H1 (cell line): ENCODE results near the gene TCF7. TPM values are rescaled to one million over a fixed set of nuclear protein-coding genes. Genes with fewer than 3 reads are reported as not detected.

Experiments
- CTCF ChIA-PET: fragments of 300-600 bp; sonication (Branson Sonifier 250); formaldehyde crosslinking; loops from one replicate; lab custom pipeline; 2021; ENCODE audit not compliant: partially characterized antibody; lab: Charles Lee
- POLR2A ChIA-PET: fragments of 300-600 bp; sonication (Branson Sonifier 250); formaldehyde crosslinking; loops from one replicate; lab custom pipeline; 2021; ENCODE audit warnings: inconsistent platforms; ENCODE audit not compliant: partially characterized antibody; lab: Charles Lee
- DNase-seq, 2 experiments: peaks; one replicate each; pipeline versions ENCODE4 v3.0.0 to v3.0.0-alpha.2; 2010 to 2022; ENCODE audit warnings: low spot score in 2 of 2, low read depth in 1 of 2, mixed read lengths in 1 of 2
- FAIRE-seq: peaks from 2 replicates; lab custom pipeline; 2011; peaks lifted over from hg19 to GRCh38; lab: Jason Lieb, UNC
- H2AFZ ChIP-seq: 2 replicates; pipeline ENCODE4 v1.8.1; 2012; ENCODE audit warnings: low read length, inconsistent platforms
- H2AK5ac ChIP-seq: 2 replicates; pipeline ENCODE4 v1.6.1; 2013; ENCODE audit warnings: low read depth, low read length
- H2BK120ac ChIP-seq: replicated peaks from 2 replicates; pipeline ENCODE3; 2013; ENCODE audit warnings: low read depth, low read length, inconsistent platforms
- H2BK12ac ChIP-seq: 2 replicates; pipeline ENCODE4 v1.6.1; 2013; ENCODE audit warnings: low read depth, low read length
- H2BK15ac ChIP-seq: 2 replicates; pipeline ENCODE4 v1.6.1; 2013; ENCODE audit warnings: low read length
- H2BK20ac ChIP-seq: 2 replicates; pipeline ENCODE4 v1.6.1; 2013; ENCODE audit warnings: low read length
- H2BK5ac ChIP-seq: 2 replicates; pipeline ENCODE4 v1.6.1; 2013; ENCODE audit warnings: low read depth, low read length
- H3K14ac ChIP-seq: 2 replicates; pipeline ENCODE4 v1.6.1; 2013; ENCODE audit warnings: inconsistent platforms; ENCODE audit not compliant: insufficient read length
- H3K18ac ChIP-seq: 2 replicates; pipeline ENCODE4 v1.6.1; 2013; ENCODE audit warnings: low read length; ENCODE audit errors: extremely low read depth
- H3K23ac ChIP-seq: 2 replicates; pipeline ENCODE4 v1.6.1; 2013; ENCODE audit warnings: inconsistent platforms; ENCODE audit not compliant: insufficient read length
- H3K23me2 ChIP-seq: 2 replicates; pipeline ENCODE4 v1.6.1; 2013; ENCODE audit warnings: low read depth, low read length
- H3K27ac ChIP-seq: 2 replicates; pipeline ENCODE4 v1.6.1; 2011; ENCODE audit warnings: low read depth, low read length, inconsistent platforms
- H3K27me3 ChIP-seq, 4 experiments: replicated peaks in 1 of 4; 1 replicate in 1 of 4; 2 replicates in 3 of 4; pipeline versions ENCODE4 v1.6.1 to v1.8.1; 2011 to 2013; ENCODE audit warnings: low read length in 3 of 4, mild to moderate bottlenecking in 3 of 4, inconsistent platforms in 2 of 4, mixed read lengths in 2 of 4, moderate library complexity in 1 of 4; ENCODE audit not compliant: control insufficient read depth in 3 of 4, insufficient read depth in 3 of 4; ENCODE audit errors: extremely low read depth in 1 of 4
- H3K36me3 ChIP-seq, 4 experiments: 2 replicates each; pipeline versions ENCODE4 v1.6.1 to v1.8.1; 2011 to 2013; ENCODE audit warnings: mild to moderate bottlenecking in 4 of 4, low read length in 3 of 4, moderate library complexity in 2 of 4, control low read depth in 1 of 4, inconsistent platforms in 1 of 4; ENCODE audit not compliant: insufficient read depth in 4 of 4, control insufficient read depth in 2 of 4
- H3K4ac ChIP-seq: replicated peaks from 2 replicates; pipeline ENCODE3; 2013; ENCODE audit warnings: low read length, low read depth, mixed read lengths, inconsistent platforms; ENCODE audit not compliant: insufficient read length
- H3K4me1 ChIP-seq, 4 experiments: replicated peaks in 1 of 4; 1 replicate in 1 of 4; 2 replicates in 3 of 4; pipeline versions ENCODE4 v1.6.1 to v1.8.1; 2011 to 2013; ENCODE audit warnings: low read length in 3 of 4, inconsistent platforms in 2 of 4, mixed read lengths in 1 of 4; ENCODE audit not compliant: insufficient read depth in 4 of 4, control insufficient read depth in 3 of 4
- H3K4me2 ChIP-seq, 2 experiments: 2 replicates each; pipeline versions ENCODE4 v1.6.1 to v1.8.1; 2011 to 2013; ENCODE audit warnings: low read depth in 2 of 2, low read length in 2 of 2, control low read depth in 1 of 2, inconsistent platforms in 1 of 2, mild to moderate bottlenecking in 1 of 2; ENCODE audit not compliant: insufficient read depth in 1 of 2
- H3K4me3 ChIP-seq, 4 experiments: fragments of 200-600, 300-600 bp in 1 of 4; sonication (generic), shearing (Covaris generic), sonication (Bioruptor Twin) in 1 of 4; 2 replicates each; pipeline versions ENCODE4 v1.5.1 to v1.8.1; 2011 to 2016; ENCODE audit warnings: low read length in 4 of 4, low read depth in 3 of 4, control low read depth in 2 of 4, inconsistent platforms in 2 of 4, mild to moderate bottlenecking in 2 of 4, mixed read lengths in 1 of 4, moderate library complexity in 1 of 4; ENCODE audit not compliant: insufficient read depth in 2 of 4; ENCODE audit errors: extremely low read depth in 1 of 4
- H3K56ac ChIP-seq: replicated peaks from 2 replicates; pipeline ENCODE3; 2013; ENCODE audit warnings: low read depth, mild to moderate bottlenecking, mixed read lengths, low read length, inconsistent platforms; ENCODE audit not compliant: insufficient read length
- H3K79me1 ChIP-seq: 2 replicates; pipeline ENCODE4 v1.6.1; 2013; ENCODE audit warnings: low read depth, low read length, control low read depth
- H3K79me2 ChIP-seq, 2 experiments: 2 replicates each; pipeline versions ENCODE4 v1.6.1 to v1.8.1; 2012 to 2013; ENCODE audit warnings: low read length in 2 of 2, mild to moderate bottlenecking in 2 of 2, inconsistent platforms in 1 of 2; ENCODE audit not compliant: insufficient read depth in 2 of 2, control insufficient read depth in 1 of 2
- H3K9ac ChIP-seq, 4 experiments: replicated peaks in 1 of 4; 1 replicate in 1 of 4; 2 replicates in 3 of 4; pipeline versions ENCODE4 v1.6.1 to v1.8.1; 2011 to 2013; ENCODE audit warnings: low read depth in 3 of 4, low read length in 3 of 4, control low read depth in 2 of 4, mild to moderate bottlenecking in 2 of 4, moderate library complexity in 2 of 4, inconsistent platforms in 1 of 4; ENCODE audit errors: extremely low read depth in 1 of 4
- H3K9me3 ChIP-seq, 2 experiments: 2 replicates each; pipeline versions ENCODE4 v1.6.1 to v1.8.1; 2012 to 2013; ENCODE audit warnings: mild to moderate bottlenecking in 2 of 2, moderate library complexity in 2 of 2, control low read depth in 1 of 2, inconsistent platforms in 1 of 2, low read depth in 1 of 2, low read length in 1 of 2, mixed read lengths in 1 of 2; ENCODE audit not compliant: insufficient read depth in 2 of 2
- H4K20me1 ChIP-seq, 2 experiments: replicated peaks in 1 of 2; 2 replicates each; pipeline versions ENCODE3 to v1.8.1; 2011 to 2013; ENCODE audit warnings: inconsistent platforms in 2 of 2, low read length in 2 of 2, mild to moderate bottlenecking in 1 of 2; ENCODE audit not compliant: insufficient read depth in 2 of 2, control insufficient read depth in 1 of 2
- H4K5ac ChIP-seq: 2 replicates; pipeline ENCODE4 v1.6.1; 2013; ENCODE audit warnings: low read length, low read depth, mixed read lengths, inconsistent platforms; ENCODE audit not compliant: insufficient read length
- H4K8ac ChIP-seq: 2 replicates; pipeline ENCODE4 v1.8.0; 2013; ENCODE audit warnings: mild to moderate bottlenecking, moderate library complexity, low read length, inconsistent platforms; ENCODE audit not compliant: insufficient read depth; ENCODE audit errors: extremely low read depth
- H4K91ac ChIP-seq: replicated peaks from 2 replicates; pipeline ENCODE3; 2013; ENCODE audit warnings: low read length, mixed read lengths, inconsistent platforms; ENCODE audit not compliant: insufficient read length
- CBX8 ChIP-seq: fragments of 300-800, 300-1000 bp; sonication (generic); IDR thresholded peaks from 2 replicates; pipeline ENCODE4 v1.7.1; 2016; ENCODE audit warnings: low read depth, low read length, borderline replicate concordance
- HDAC2 ChIP-seq, 2 experiments: fragments of 300-600 bp in 1 of 2; sonication (generic) in 1 of 2; IDR thresholded peaks; 2 replicates each; pipeline ENCODE4 v1.6.1; 2011 to 2012; ENCODE audit warnings: low read depth in 2 of 2, low read length in 2 of 2, mild to moderate bottlenecking in 2 of 2, moderate library complexity in 2 of 2, borderline replicate concordance in 1 of 2, inconsistent platforms in 1 of 2
- RNF2 ChIP-seq: fragments of 200-900, 300-1000 bp; sonication (generic); IDR thresholded peaks from 2 replicates; pipeline ENCODE4 v1.7.1; 2016; ENCODE audit warnings: borderline replicate concordance, low read depth, mild to moderate bottlenecking, antibody characterized with exemption, low read length; ENCODE audit not compliant: poor library complexity, severe bottlenecking; ENCODE audit errors: missing control alignments
- SP1 ChIP-seq: IDR thresholded peaks from 2 replicates; pipeline ENCODE4 v1.6.1; 2011; ENCODE audit warnings: low read depth, low read length
- YY1 ChIP-seq: IDR thresholded peaks from 2 replicates; pipeline ENCODE4 v1.6.1; 2011; ENCODE audit warnings: low read depth, mild to moderate bottlenecking, low read length
- WGBS, 2 experiments: shearing (Covaris generic) in 1 of 2; methylation state at CpG; one replicate each; pipeline versions ENCODE4 v1.1.6 to v1.1.7; 2013 to 2015; ENCODE audit warnings: low lambda C conversion rate in 2 of 2, mixed read lengths in 2 of 2, inconsistent platforms in 1 of 2, low coverage in 1 of 2, missing lambda C conversion rate in 1 of 2; ENCODE audit not compliant: insufficient replicate concordance in 2 of 2, insufficient coverage in 1 of 2, insufficient read length in 1 of 2; ENCODE audit errors: extremely low coverage in 1 of 2, missing lambda C conversion rate in 1 of 2; 5-methylcytosine and 5-hydroxymethylcytosine counted together
- polyA plus RNA-seq, 7 experiments: library from polyadenylated mRNA; depleted of rRNA in 3 of 7; stranded (reverse) in 5 of 7; unstranded in 2 of 7; fragments of >200 nt in 5 of 7; fragments of 200-250 nt in 2 of 7; gene quantifications; 1 replicate in 5 of 7; 2 replicates in 1 of 7; 4 replicates in 1 of 7; pipeline versions ENCODE4 v1.2.1 to v1.2.3, GENCODE V29; 2011 to 2013; ENCODE audit warnings: missing spikeins in 2 of 7, mixed read lengths in 2 of 7
- total RNA-seq: library from RNA; stranded (reverse); fragmentation: NEBNext Ultra II Directional; extraction: Animal tissue kit (Norgen Biotek cat#: 25700); gene quantifications from 2 replicates; pipeline ENCODE4 v1.2.1, GENCODE V29; 2021

Gene TCF7
- total and polyA plus RNA-seq, 2 of the 8 experiments (the other 6 are each of a cell fraction or from before 2014, with no cell fraction given), result 4.7 to 8.5 TPM

- H2BK20ac ChIP-seq, result no peak overlapping the region
- no peak overlapping the region for H4K91ac ChIP-seq
- H3K27me3 ChIP-seq, result peaks cover 0 to 2% (median 0%) of the 10 kb centered on the region in 4 experiments; a peak in 1 of 7 replicates
- no peak overlapping the region for H2BK120ac ChIP-seq
- no peak overlapping the region for H3K4me2 ChIP-seq
- H4K8ac ChIP-seq, result no peak overlapping the region
- no peak overlapping the region for H3K14ac ChIP-seq
- no peak overlapping the region for H3K9ac ChIP-seq
- H2BK5ac ChIP-seq, result no peak overlapping the region
- no peaks in the 10 kb centered on the region for H4K20me1 ChIP-seq
- H3K27ac ChIP-seq, result no peak overlapping the region
- TF ChIP-seq SP1 (no peak), HDAC2 (IDR thresholded peaks at IDR 0.05; ENCODE audit: borderline replicate concordance in 1 of 2, low read depth in 2 of 2, low read length in 2 of 2) (no peak), RNF2 (no peak), CBX8 (no peak), YY1 (no peak)
- DNase-seq (no peak), FAIRE-seq (no peak)
- no peak overlapping the region for H3K23ac ChIP-seq
- H3K4ac ChIP-seq, result no peak overlapping the region
- 97% methylated on average over 5 of the region's 5 CpGs; no CpG with 5 or more reads in 1 of the 2 experiments for whole genome bisulfite sequencing, 2 experiments
- H2AFZ ChIP-seq, result no peak overlapping the region
- H3K18ac ChIP-seq, result no peak overlapping the region
- no peak overlapping the region for H3K4me3 ChIP-seq
- no peak overlapping the region for H2AK5ac ChIP-seq
- H3K9me3 ChIP-seq, result no peaks in the 10 kb centered on the region
- POLR2A ChIA-PET, result interaction anchor here (0.5 to 1.0 kb wide), 2 partner anchors 15 to 36 kb away, joined by 3 read pairs; no protein-coding TSS in a partner anchor
- CTCF ChIA-PET, result interaction anchor here (1.2 to 4.9 kb wide), 8 partner anchors 10 to 63 kb away, joined by 3 to 30 read pairs (median 5); no protein-coding TSS in a partner anchor
- no peaks in the 10 kb centered on the region for H3K79me2 ChIP-seq
- H3K79me1 ChIP-seq, result no peaks in the 10 kb centered on the region
- no peaks in the 10 kb centered on the region for H3K36me3 ChIP-seq
- no peak overlapping the region for H4K5ac ChIP-seq
- H3K4me1 ChIP-seq, result peaks cover 0 to 5% (median 1%) of the 10 kb centered on the region in 4 experiments; a peak in 4 of 7 replicates
- H3K23me2 ChIP-seq, result no peaks in the 10 kb centered on the region
- no peak overlapping the region for H2BK15ac ChIP-seq
- no peak overlapping the region for H3K56ac ChIP-seq
- H2BK12ac ChIP-seq, result no peak overlapping the region
Observed at GRCh38 chr5:134084022-134084565, 30.4 kb upstream of the TCF7 start.
